AG09309 (cell line): Measurements from ENCODE around the gene HMG20B.

Experiments
- DNase-seq: peaks from one replicate; pipeline ENCODE4 v3.0.0-alpha.2; 2010; ENCODE audit warnings: low read depth
- H3K4me3 ChIP-seq: 2 replicates; pipeline ENCODE4 v1.5.1; 2011; ENCODE audit warnings: mild to moderate bottlenecking, low read depth, low read length, moderate library complexity; ENCODE audit not compliant: control insufficient read depth
- CTCF ChIP-seq: IDR thresholded peaks from 2 replicates; pipeline ENCODE4 v1.5.1; 2011; ENCODE audit warnings: mild to moderate bottlenecking, low read depth, low read length, inconsistent platforms; ENCODE audit not compliant: insufficient read depth, control insufficient read depth; ENCODE audit errors: missing control alignments

The HMG20B gene

GRCh38 chr19:3612901-3613741 lies 40.4 kb downstream of the HMG20B start:
- no peak overlapping the region for H3K4me3 ChIP-seq
- no peak for TF ChIP-seq CTCF
- DNase-seq = no peak

GRCh38 chr19:3613818-3614661 lies 41.3 kb downstream of the HMG20B start:
- DNase-seq = no peak
- no peak for TF ChIP-seq CTCF
- H3K4me3 ChIP-seq = no peak overlapping the region

- no peak for DNase-seq
- TF ChIP-seq CTCF = no peak
- no peak overlapping the region for H3K4me3 ChIP-seq
These were observed 42.2 kb downstream of the HMG20B start for GRCh38 chr19:3614858-3615505.

- H3K4me3 ChIP-seq = no peak overlapping the region
- TF ChIP-seq CTCF = no peak
- no peak for DNase-seq
These were observed 42.9 kb downstream of the HMG20B start for GRCh38 chr19:3615524-3616135.

GRCh38 chr19:3617463-3617862 lies 44.7 kb downstream of the HMG20B start:
- no peak for DNase-seq
- no peak for TF ChIP-seq CTCF
- H3K4me3 ChIP-seq = no peak overlapping the region

- TF ChIP-seq CTCF = peak; percentile 96
- no peak overlapping the region for H3K4me3 ChIP-seq
- no peak for DNase-seq
These were observed 45.5 kb downstream of the HMG20B start for GRCh38 chr19:3618144-3618810.
